Pancreas (tissue), 10 donors: Measurements from ENCODE around the gene SPAG16. TPM values are rescaled to one million over a fixed set of nuclear protein-coding genes. Genes with fewer than 3 reads are reported as not detected.

Experiments used
- ATAC-seq, 4 donors: fragments of 200-7000 bp; cut with Tn5 transposase; one replicate each; pipeline versions ENCODE4 v1.8.0 to v1.9.1; 2020; ENCODE audit warnings: mild to moderate bottlenecking in 4 of 4, moderate library complexity in 4 of 4
- DNase-seq, 6 donors: peaks; one replicate each; pipeline ENCODE4 v3.0.0-alpha.2; 2020
- FAIRE-seq: peaks from 2 replicates; lab custom pipeline; 2012; peaks lifted over from hg19 to GRCh38; lab: Jason Lieb, UNC
- H3K27ac ChIP-seq, 4 donors: fragments of 200-600 bp; sonication (generic); 1 replicate in 3 of 4; 2 replicates in 1 of 4; pipeline versions ENCODE4 v1.5.0 to v1.8.0; 2020
- H3K27me3 ChIP-seq, 4 donors: fragments of 200-600 bp; one replicate each; pipeline ENCODE4 v1.8.0; 2021
- H3K36me3 ChIP-seq, 3 donors: fragments of 200-600 bp; sonication (generic) in 1 of 3; one replicate each; pipeline versions ENCODE4 v1.5.0 to v1.8.0; 2020 to 2021
- H3K4me1 ChIP-seq, 3 donors: fragments of 200-600 bp; one replicate each; pipeline ENCODE4 v1.8.0; 2021
- H3K4me3 ChIP-seq, 4 donors: fragments of 200-600 bp; sonication (generic) in 2 of 4; one replicate each; pipeline versions ENCODE4 v1.5.0 to v1.8.0; 2020 to 2021
- H3K9me3 ChIP-seq, 4 donors: fragments of 200-600 bp; one replicate each; pipeline ENCODE4 v1.8.0; 2021
- CTCF ChIP-seq, 4 donors: fragments of 200-600 bp; sonication (generic) in 3 of 4; IDR thresholded peaks; one replicate each; pipeline versions ENCODE4 v1.5.0 to v1.8.0; 2021; ENCODE audit warnings: antibody characterized with exemption in 4 of 4
- WGBS, 2 donors: extraction: QIAGEN DNeasy Blood & Tissue Kit; methylation state at CpG; one replicate each; pipeline ENCODE4 v1.1.7; 2013; 5-methylcytosine and 5-hydroxymethylcytosine counted together
- intact Hi-C, 3 donors: fragments of 100-400 bp; cut with DNase I; formaldehyde crosslinking; loops; one replicate each; pipeline versions ENCODE4 v1.11.1 to v1.14.2; 2022
- polyA plus RNA-seq, 2 donors: library from polyadenylated mRNA; stranded (reverse); fragments of 200-250 nt; gene quantifications; one replicate each; pipeline ENCODE4 v1.2.3, GENCODE V29; 2013
- total RNA-seq, 6 donors: library from RNA; stranded (reverse); fragmentation: NEBNext Ultra II Directional in 4 of 6; extraction: Animal tissue kit (Norgen Biotek cat#: 25700) in 4 of 6; gene quantifications; one replicate each; pipeline versions ENCODE4 v1.2.1 to v1.2.4, GENCODE V29; 2021 to 2023
- donor health status: healthy with polysubstance abuse.
- donor health status: DM: no; HTN: no; CAD: no; lungs with moderate emphysema.
- donor health status: DM: no; HTN: no; CAD: no.
- donor health status: control.
- donor health status: control.
- donor health status: Bipolar disorder and iron deficiency.
- donor health status: DM: yes; HTN: yes; CAD: no.
- donor health status: DM: no; HTN: no; CAD: no.
- donor health status: DM: no; HTN: no; CAD: no.
- donor health status: DM: yes; HTN: yes; CAD: no.

Gene SPAG16
- total and polyA plus RNA-seq, 8 donors: 9.7 to 25.7 (median 11.7) TPM

- no peak overlapping the region for H3K4me3 ChIP-seq
- no peak for TF ChIP-seq CTCF (IDR thresholded peaks at IDR 0.05)
- FAIRE-seq (no peak), ATAC-seq (no peak), DNase-seq (no peak)
- intact Hi-C loops: no loop called here
- no peaks in the 10 kb centered on the region for H3K27me3 ChIP-seq
- no peak overlapping the region for H3K27ac ChIP-seq
- 7 to 19% methylated on average over 3 of the region's 3 CpGs for WGBS, 2 donors
- H3K36me3 ChIP-seq: no peaks in the 10 kb centered on the region
- H3K9me3 ChIP-seq: no peaks in the 10 kb centered on the region
- no peaks in the 10 kb centered on the region for H3K4me1 ChIP-seq
Measured at GRCh38 chr2:214220251-214220650, 936.0 kb downstream of the SPAG16 start.

DNA sequence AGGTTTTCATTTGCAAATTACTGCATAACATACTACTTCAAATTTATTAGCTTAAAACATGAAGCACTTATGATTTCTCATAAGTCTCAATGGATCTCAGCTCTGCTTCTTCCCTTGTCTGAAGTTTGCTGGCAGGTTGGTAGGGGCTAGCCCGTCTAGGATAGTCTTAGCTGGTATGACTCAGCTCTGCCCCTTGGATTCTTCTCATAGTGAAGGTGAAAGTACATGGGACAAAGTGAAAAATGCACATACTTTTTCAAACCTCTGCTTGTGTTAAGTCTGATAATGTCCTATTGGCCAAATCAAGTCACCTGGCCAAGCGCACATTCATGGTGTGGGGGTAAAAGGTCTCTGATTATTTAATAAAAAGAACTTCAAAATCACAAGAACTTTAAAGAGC lies 941.8 kb downstream of the SPAG16 start:
- ATAC-seq (no peak), FAIRE-seq (no peak), DNase-seq (no peak)
- no peak for TF ChIP-seq CTCF (IDR thresholded peaks at IDR 0.05)
- Histone ChIP-seq H3K27me3 (no peaks in the 10 kb centered on the region), H3K9me3 (no peaks in the 10 kb centered on the region), H3K4me1 (no peaks in the 10 kb centered on the region), H3K27ac (no peak overlapping the region), H3K4me3 (no peak overlapping the region), H3K36me3 (no peaks in the 10 kb centered on the region)
- 85 to 93% methylated on average over 2 of the region's 2 CpGs for WGBS, 2 donors
- intact Hi-C loops: no loop called here

DNA sequence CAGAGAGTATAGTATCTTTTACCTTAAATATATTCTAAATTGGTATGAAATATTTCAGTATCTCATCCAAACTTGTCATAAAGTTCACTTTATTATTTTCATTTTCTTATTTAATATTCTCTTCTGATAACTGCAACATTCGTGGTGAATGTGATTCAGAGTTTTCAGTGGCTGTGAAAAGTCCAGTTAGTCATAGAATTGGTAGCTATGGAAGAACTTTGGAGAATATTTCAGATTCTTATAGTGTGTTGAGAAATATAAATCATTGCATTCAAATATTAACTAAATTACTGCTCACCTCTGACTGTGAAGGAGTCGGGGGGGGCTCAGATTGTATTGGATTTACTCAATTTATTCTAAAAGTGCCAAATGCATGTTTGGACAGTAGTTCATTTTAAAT lies 948.0 kb downstream of the SPAG16 start:
- H3K9me3 ChIP-seq: no peaks in the 10 kb centered on the region
- H3K36me3 ChIP-seq: no peaks in the 10 kb centered on the region
- intact Hi-C loops: no loop called here
- TF ChIP-seq CTCF (IDR thresholded peaks at IDR 0.05): no peak
- no peak overlapping the region for H3K4me3 ChIP-seq
- WGBS, 2 donors: 24 to 30% methylated on average over 2 of the region's 2 CpGs
- ATAC-seq (no peak), DNase-seq (no peak), FAIRE-seq (no peak)
- no peaks in the 10 kb centered on the region for H3K27me3 ChIP-seq
- no peak overlapping the region for H3K27ac ChIP-seq
- H3K4me1 ChIP-seq: no peaks in the 10 kb centered on the region

DNA sequence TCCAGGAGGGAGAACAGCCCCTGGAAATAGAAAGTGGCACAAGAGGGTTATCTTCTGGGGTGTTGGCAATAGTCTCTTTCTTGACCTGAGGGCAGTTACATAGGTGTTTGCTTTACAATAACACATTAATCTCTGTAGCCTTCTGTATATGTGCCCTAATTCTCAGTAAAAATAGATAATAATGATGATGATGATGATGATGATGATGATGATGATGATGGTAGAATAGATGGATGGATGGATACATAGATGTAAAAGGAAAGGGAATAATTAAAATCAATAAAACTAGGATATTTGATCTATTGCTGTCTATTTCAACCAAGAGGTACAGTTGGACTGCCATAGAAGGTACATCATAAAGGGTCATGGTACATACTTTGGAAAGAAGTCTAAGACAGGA lies 948.9 kb downstream of the SPAG16 start:
- FAIRE-seq (no peak), DNase-seq (no peak), ATAC-seq (no peak)
- no peaks in the 10 kb centered on the region for H3K27me3 ChIP-seq
- no peaks in the 10 kb centered on the region for H3K9me3 ChIP-seq
- no peaks in the 10 kb centered on the region for H3K4me1 ChIP-seq
- no peak for TF ChIP-seq CTCF (IDR thresholded peaks at IDR 0.05)
- H3K27ac ChIP-seq: no peak overlapping the region
- no peaks in the 10 kb centered on the region for H3K36me3 ChIP-seq
- no peak overlapping the region for H3K4me3 ChIP-seq
- intact Hi-C loops: no loop called here

DNA sequence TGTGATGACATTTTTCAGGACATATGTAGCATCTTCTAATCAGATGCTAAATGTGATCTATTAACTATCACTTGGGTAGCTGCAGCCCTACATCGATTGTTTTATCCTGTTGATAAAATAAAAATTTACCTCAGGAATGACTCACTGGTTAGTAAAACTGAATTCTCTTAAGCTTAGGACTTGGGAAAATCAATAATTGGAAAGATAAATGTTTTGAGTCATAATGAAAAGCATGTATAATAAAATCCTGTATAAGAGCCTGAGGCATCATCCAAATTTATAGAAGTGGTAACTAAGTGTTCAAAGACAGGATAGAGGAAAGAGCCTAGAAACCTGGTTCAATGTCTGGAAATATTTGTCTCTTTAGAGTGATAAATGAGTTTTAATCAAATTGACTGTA lies 958.5 kb downstream of the SPAG16 start:
- DNase-seq (no peak), FAIRE-seq (no peak), ATAC-seq (no peak)
- Histone ChIP-seq H3K9me3 (no peaks in the 10 kb centered on the region), H3K27ac (no peak overlapping the region), H3K36me3 (no peaks in the 10 kb centered on the region), H3K27me3 (no peaks in the 10 kb centered on the region), H3K4me3 (no peak overlapping the region), H3K4me1 (no peaks in the 10 kb centered on the region)
- intact Hi-C loops: no loop called here
- WGBS, 2 donors: 24 to 29% methylated on average over 1 of the region's 1 CpG
- TF ChIP-seq CTCF (IDR thresholded peaks at IDR 0.05): no peak
